CD4-positive, alpha-beta T cell treated with Interferon gamma for 1 hour (primary cell): Measurements from ENCODE around the gene DIP2C.
"Not testable (repeated sequence)": the region's sequence is repeated elsewhere in the genome, so short reads cannot be mapped to it uniquely, and the experiment has no call there.

Source experiments
- DNase-seq: peaks from one replicate; pipeline ENCODE4 v3.0.0-alpha.2; 2020

The DIP2C gene

GRCh38 chr10:459743-460142 is 229.7 kb downstream of the DIP2C start:
- no peak for DNase-seq

DNA sequence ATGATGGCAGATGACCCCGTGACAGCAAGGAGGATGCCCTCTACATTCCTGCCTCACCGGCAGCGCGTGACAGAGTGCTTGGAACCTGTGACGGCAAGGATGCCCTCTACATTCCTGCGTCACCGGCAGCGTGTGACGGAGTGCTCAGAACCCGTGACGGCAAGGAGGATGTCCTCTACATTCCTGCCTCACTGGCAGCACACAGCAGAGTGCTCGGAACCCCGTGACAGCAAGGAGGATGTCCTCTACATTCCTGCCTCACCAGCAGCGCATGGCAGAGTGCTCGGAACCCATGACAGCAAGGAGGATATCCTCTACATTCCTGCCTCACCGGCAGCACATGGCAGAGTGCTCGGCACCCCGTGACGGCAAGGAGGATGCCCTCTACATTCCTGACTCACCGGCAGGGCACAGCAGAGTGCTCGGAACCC is 231.0 kb downstream of the DIP2C start:
- no peak for DNase-seq

DNA sequence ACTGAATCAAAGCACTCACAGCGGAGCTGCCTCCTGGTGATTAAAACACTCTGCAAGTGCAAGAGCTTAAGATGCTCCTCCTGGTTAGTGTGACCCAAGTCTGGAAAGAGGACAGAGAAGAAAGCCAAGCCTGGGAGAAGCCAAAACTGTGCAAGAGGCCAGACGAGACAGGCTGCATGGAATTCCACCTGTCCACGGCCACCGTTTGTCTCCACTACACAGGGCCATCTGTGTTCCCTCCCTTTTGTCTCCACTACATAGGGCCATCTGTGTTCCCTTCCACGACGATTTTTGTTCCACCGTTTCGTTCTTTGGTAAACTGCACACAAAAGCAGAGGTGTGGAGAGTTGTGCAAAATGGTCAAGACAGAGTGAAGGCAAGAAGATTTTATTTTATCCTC is 233.0 kb downstream of the DIP2C start:
- DNase-seq, result no peak

GRCh38 chr10:454860-455259 is 234.6 kb downstream of the DIP2C start:
- no peak for DNase-seq

DNA sequence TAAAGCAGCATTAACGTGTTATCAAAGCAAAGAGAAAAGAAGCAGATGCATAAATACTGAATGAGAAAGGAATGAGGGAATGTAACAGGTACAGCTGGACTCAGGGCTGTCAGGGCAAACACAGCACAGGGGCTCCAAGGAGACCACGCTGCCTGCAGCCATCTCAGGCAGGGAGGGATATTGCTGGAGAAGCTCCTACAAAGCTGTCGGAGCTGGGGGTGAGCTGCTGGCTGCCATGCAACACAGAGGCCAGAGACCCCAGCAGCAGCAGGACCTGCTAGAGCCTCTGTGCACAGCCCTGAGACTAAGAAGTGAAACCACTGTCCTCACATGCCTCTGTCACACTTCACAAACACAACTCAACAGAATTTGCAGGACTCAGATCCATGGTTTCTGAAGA is 235.8 kb downstream of the DIP2C start:
- no peak for DNase-seq

- no peak for DNase-seq
Observed at GRCh38 chr10:452512-453426, 236.7 kb downstream of the DIP2C start.

- no peak for DNase-seq
Observed at GRCh38 chr10:451856-452255, 237.6 kb downstream of the DIP2C start.

DNA sequence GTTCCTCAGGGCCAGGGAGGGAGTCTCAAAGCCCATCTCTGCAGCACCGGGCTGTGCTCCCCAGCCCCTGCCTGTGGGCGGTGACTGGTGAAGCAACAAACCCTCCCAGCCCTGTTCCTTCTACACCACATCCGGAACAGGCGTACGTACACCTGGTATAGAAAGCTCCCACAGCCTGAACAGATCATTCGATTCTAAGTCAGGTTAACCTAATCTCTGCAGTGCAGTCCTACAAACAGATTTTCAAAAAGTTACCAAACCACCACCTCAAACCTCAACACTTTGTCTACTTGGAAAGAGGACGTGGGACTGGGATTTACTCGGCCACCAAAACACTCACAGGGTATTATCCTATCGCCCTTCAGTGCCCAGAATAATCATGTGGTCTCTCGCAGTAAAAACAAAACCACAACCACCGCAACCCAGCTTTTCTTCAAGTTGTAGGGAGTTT is 238.4 kb downstream of the DIP2C start:
- DNase-seq, result peak; percentile 66

GRCh38 chr10:450463-450862 is 239.0 kb downstream of the DIP2C start:
- no peak for DNase-seq

DNA sequence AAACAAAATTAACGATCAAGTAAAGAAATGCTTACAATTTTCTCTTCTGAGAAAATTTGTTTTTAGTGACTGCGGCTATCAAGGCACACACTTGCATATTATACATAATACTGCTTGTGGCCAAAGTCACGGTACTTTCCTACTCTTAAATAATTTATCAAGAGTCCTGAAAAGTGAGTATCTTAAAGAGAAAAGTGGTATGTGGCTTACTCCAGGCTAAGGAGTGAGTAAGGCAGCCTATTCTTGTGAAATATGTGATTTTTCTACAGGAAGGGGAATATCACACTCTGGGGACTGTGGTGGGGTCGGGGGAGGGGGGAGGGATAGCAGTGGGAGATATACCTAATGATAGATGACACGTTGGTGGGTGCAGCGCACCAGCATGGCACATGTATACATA is 240.1 kb downstream of the DIP2C start:
- not testable (repeated sequence) for DNase-seq

DNA sequence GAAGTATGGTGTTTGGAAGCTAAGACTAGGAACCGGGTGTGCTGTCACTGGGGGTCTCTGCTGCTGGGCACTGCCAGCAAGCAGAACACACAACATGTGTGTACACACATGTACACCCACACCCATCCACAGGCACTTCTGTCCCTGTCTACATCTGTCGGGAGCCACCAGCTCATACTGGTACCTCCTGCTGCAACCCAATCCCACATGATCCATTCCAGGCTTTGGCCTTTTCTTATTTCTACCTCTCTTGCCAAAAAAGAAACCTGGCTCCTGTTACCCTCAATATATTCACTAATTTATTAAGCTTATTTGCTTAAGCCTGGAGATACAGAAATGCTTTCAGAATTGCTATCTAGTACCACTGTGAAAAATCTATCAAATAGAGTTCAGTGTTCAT is 246.0 kb downstream of the DIP2C start:
- no peak for DNase-seq

DNA sequence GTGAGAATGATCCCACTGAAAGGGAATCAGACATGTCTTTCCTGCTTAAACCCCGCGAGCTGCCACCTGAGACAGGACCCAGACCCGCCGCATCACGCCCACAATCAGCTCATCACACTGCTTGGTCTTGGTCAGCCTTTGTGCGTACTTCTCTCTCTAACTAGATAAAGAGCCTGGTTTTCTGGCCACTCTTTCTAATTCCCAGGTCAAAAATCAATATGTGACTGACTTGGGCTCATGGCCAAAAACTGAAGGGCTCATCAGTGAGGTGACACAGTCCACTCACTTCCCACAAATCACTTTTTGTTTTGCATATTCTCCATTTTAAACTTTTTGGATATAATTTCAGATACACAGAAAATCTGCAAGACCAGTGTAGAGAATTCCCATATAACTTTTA is 247.3 kb downstream of the DIP2C start:
- no peak for DNase-seq

DNA sequence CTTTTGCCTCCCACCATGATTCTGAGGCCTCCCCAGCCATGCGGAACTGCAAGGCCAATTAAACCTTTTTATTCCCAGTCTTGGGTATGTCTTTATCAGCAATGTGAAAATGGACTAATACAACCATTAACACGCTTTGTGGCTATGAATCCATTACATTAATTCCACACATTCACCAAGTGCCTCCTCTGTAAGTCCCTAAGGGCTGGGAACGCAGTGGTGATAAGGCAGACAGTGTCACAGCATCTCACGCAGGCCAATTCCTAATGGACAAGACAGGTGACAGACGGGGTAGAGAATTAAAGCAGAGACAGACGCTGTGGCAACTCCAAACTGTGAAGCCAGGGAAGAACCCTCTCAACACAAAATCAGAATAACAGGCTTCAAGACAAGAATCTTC is 247.8 kb downstream of the DIP2C start:
- DNase-seq, result no peak

GRCh38 chr10:440127-440526 is 249.3 kb downstream of the DIP2C start:
- DNase-seq, result no peak

- DNase-seq, result no peak
Observed at GRCh38 chr10:437698-438490, 251.6 kb downstream of the DIP2C start.

DNA sequence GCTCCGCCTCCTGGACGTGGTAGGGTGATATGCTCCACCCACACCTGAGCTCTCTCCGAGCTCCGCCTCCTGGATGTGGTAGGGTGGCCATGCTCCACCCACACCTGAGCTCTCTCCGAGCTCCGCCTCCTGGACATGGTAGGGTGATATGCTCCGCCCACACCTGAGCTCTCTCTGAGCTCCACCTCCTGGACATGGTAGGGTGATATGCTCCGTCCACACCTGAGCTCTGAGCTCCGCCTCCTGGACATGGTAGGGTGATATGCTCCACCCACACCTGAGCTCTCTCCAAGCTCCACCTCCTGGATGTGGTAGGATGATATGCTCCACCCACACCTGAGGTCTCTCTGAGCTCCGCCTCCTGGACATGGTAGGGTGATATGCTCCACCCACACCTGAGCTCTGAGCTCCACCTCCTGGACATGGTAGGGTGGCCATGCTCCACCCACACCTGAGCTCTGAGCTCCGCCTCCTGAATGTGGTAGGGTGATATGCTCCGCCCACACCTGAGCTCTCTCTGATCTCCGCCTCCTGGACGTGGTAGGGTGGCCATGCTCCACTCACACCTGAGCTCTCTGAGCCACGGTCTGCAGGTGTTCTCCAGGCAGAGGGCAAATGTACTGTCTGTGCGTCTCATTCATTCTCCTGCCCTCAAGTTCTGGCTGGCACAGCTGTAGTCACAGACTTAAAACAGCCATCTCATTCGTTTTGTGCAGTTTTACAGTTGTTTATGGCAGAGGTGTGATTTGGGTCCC is 252.4 kb downstream of the DIP2C start:
- peak; percentile 14 for DNase-seq

- DNase-seq, result no peak
Observed at GRCh38 chr10:436013-436697, 253.3 kb downstream of the DIP2C start.

- DNase-seq, result no peak
Observed at GRCh38 chr10:435397-435796, 254.1 kb downstream of the DIP2C start.

DNA sequence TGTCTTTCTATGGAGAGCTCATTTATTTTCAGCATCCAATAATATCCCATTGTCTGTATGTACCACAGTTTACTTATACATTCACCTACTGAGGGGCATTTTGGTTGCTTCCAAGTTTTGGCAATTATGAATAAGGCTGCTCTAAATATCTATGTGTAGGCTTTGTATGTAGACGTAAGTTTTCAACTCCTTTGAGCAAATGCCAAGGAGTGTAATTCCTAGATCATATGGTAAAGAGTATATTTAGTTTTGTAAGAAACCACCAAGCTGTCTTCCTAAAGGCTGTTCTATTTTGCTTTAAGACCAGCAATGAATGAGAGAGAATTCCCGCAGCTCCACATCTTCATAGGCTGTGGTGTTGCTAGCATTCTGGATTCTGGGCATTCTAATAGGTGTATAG is 259.8 kb downstream of the DIP2C start:
- no peak for DNase-seq

GRCh38 chr10:427761-428519 is 261.5 kb downstream of the DIP2C start:
- DNase-seq, result no peak

- not testable (repeated sequence) for DNase-seq
Observed at GRCh38 chr10:425365-425764, 264.1 kb downstream of the DIP2C start.

- DNase-seq, result not testable (repeated sequence)
Observed at GRCh38 chr10:424724-425123, 264.7 kb downstream of the DIP2C start.
